ENCODE results near the gene RIPOR3. TPM values are rescaled to one million over a fixed set of nuclear protein-coding genes. Genes with fewer than 3 reads are reported as not detected.
"Not testable (repeated sequence)": the region's sequence is repeated elsewhere in the genome, so short reads cannot be mapped to it uniquely, and the experiment has no call there.

The RIPOR3 gene
- total RNA-seq, 8 experiments from 2014 or later, result 1.0 to 13.0 (median 2.8) TPM

- in situ Hi-C loops (cut with MboI; ENCODE audit: low pct_unique_long_range_greater_than_20kb in 2 of 9, low sequenced_read_pairs in 9 of 9, unreplicated experiment in 9 of 9); H3K4me1 ChIP-seq (replicated peaks in 1 of 2); H3K4me3 ChIP-seq; H3K27ac ChIP-seq; ATAC-seq (replicated peaks in 6 of 8): not testable (repeated sequence)
- 82 to 100% (median 96%) methylated on average over 1 to 9 of the region's 9 CpGs; no CpG with 5 or more reads in 4 of the 10 experiments for WGBS, 10 experiments
These were observed 70.9 kb downstream of the RIPOR3 start for GRCh38 chr20:50620459-50620858.

- WGBS, 10 experiments, result 80 to 100% (median 100%) methylated on average over 1 of the region's 1 CpG; no CpG with 5 or more reads in 7 of the 10 experiments
- in situ Hi-C loops (cut with MboI; ENCODE audit: low pct_unique_long_range_greater_than_20kb in 2 of 9, low sequenced_read_pairs in 9 of 9, unreplicated experiment in 9 of 9), result no loop called here
- ATAC-seq (replicated peaks in 6 of 8), result no peak
These were observed 72.8 kb downstream of the RIPOR3 start for GRCh38 chr20:50618537-50618936.

GRCh38 chr20:50617022-50617421 lies 74.3 kb downstream of the RIPOR3 start:
- no peak overlapping the region for H3K4me3 ChIP-seq
- in situ Hi-C loops (cut with MboI; ENCODE audit: low pct_unique_long_range_greater_than_20kb in 2 of 9, low sequenced_read_pairs in 9 of 9, unreplicated experiment in 9 of 9), result no loop called here
- 67 to 89% (median 83%) methylated on average over 1 to 3 of the region's 5 CpGs; no CpG with 5 or more reads in 5 of the 10 experiments for WGBS, 10 experiments
- ATAC-seq (replicated peaks in 6 of 8), result no peak
- no peak overlapping the region for H3K27ac ChIP-seq
- no peaks in the 10 kb centered on the region for H3K4me1 ChIP-seq (replicated peaks in 1 of 2)

More at GRCh38 chr20:50618537-50618936, 72.8 kb downstream of the RIPOR3 start:
- H3K27ac ChIP-seq, result no peak overlapping the region
- no peak overlapping the region for H3K4me3 ChIP-seq
- no peaks in the 10 kb centered on the region for H3K4me1 ChIP-seq (replicated peaks in 1 of 2)

GRCh38 chr20:50615407-50615806 lies 75.9 kb downstream of the RIPOR3 start:
- Histone ChIP-seq H3K4me1 (replicated peaks in 1 of 2) (no peaks in the 10 kb centered on the region), H3K27ac (no peak overlapping the region), H3K4me3 (no peak overlapping the region)
- 63 to 100% (median 90%) methylated on average over 1 to 5 of the region's 6 CpGs; no CpG with 5 or more reads in 4 of the 10 experiments for WGBS, 10 experiments
- in situ Hi-C loops (cut with MboI; ENCODE audit: low pct_unique_long_range_greater_than_20kb in 2 of 9, low sequenced_read_pairs in 9 of 9, unreplicated experiment in 9 of 9), result no loop called here
- no peak for ATAC-seq (replicated peaks in 6 of 8)

- H3K27ac ChIP-seq, result no peak overlapping the region
- WGBS, 10 experiments, result 49 to 97% (median 84%) methylated on average over 1 to 8 of the region's 15 CpGs
- no peak overlapping the region for H3K4me3 ChIP-seq
- in situ Hi-C loops (cut with MboI; ENCODE audit: low pct_unique_long_range_greater_than_20kb in 2 of 9, low sequenced_read_pairs in 9 of 9, unreplicated experiment in 9 of 9), result no loop called here
- ATAC-seq (replicated peaks in 6 of 8), result no peak
- H3K4me1 ChIP-seq (replicated peaks in 1 of 2), result no peaks in the 10 kb centered on the region
These were observed 77.7 kb downstream of the RIPOR3 start for GRCh38 chr20:50613438-50614169.

- Histone ChIP-seq H3K4me1 (replicated peaks in 1 of 2) (no peaks in the 10 kb centered on the region), H3K4me3 (no peak overlapping the region), H3K27ac (no peak overlapping the region)
- 47 to 100% (median 69%) methylated on average over 1 to 6 of the region's 15 CpGs; no CpG with 5 or more reads in 3 of the 10 experiments for WGBS, 10 experiments
- in situ Hi-C loops (cut with MboI; ENCODE audit: low pct_unique_long_range_greater_than_20kb in 2 of 9, low sequenced_read_pairs in 9 of 9, unreplicated experiment in 9 of 9), result no loop called here
- peak in 4 of 8 experiments; percentile 8 to 74 (median 27) for ATAC-seq (replicated peaks in 6 of 8)
These were observed 80.1 kb downstream of the RIPOR3 start for GRCh38 chr20:50611128-50611810.

GRCh38 chr20:50610212-50610718 lies 81.1 kb downstream of the RIPOR3 start:
- no peak overlapping the region for H3K4me3 ChIP-seq
- H3K27ac ChIP-seq, result no peak overlapping the region
- no peaks in the 10 kb centered on the region for H3K4me1 ChIP-seq (replicated peaks in 1 of 2)
- in situ Hi-C loops (cut with MboI; ENCODE audit: low pct_unique_long_range_greater_than_20kb in 2 of 9, low sequenced_read_pairs in 9 of 9, unreplicated experiment in 9 of 9), result no loop called here
- 50 to 100% (median 60%) methylated on average over 1 to 4 of the region's 4 CpGs; no CpG with 5 or more reads in 3 of the 10 experiments for WGBS, 10 experiments
- no peak for ATAC-seq (replicated peaks in 6 of 8)

- Histone ChIP-seq H3K4me3 (no peak overlapping the region), H3K4me1 (replicated peaks in 1 of 2) (no peaks in the 10 kb centered on the region), H3K27ac (no peak overlapping the region)
- ATAC-seq (replicated peaks in 6 of 8), result no peak
- 40 to 100% (median 90%) methylated on average over 1 to 2 of the region's 28 CpGs; no CpG with 5 or more reads in 7 of the 10 experiments for WGBS, 10 experiments
- in situ Hi-C loops (cut with MboI; ENCODE audit: low pct_unique_long_range_greater_than_20kb in 2 of 9, low sequenced_read_pairs in 9 of 9, unreplicated experiment in 9 of 9), result no loop called here
These were observed 81.8 kb downstream of the RIPOR3 start for GRCh38 chr20:50609438-50609989.

- H3K4me3 ChIP-seq, result no peak overlapping the region
- no peak overlapping the region for H3K27ac ChIP-seq
- no peaks in the 10 kb centered on the region for H3K4me1 ChIP-seq (replicated peaks in 1 of 2)
- in situ Hi-C loops (cut with MboI; ENCODE audit: low pct_unique_long_range_greater_than_20kb in 2 of 9, low sequenced_read_pairs in 9 of 9, unreplicated experiment in 9 of 9), result no loop called here
- no peak for ATAC-seq (replicated peaks in 6 of 8)
- 100% methylated on average over 1 of the region's 13 CpGs; no CpG with 5 or more reads in 9 of the 10 experiments for WGBS, 10 experiments
These were observed 82.6 kb downstream of the RIPOR3 start for GRCh38 chr20:50608750-50609104.

GRCh38 chr20:50607850-50608749 lies 83.2 kb downstream of the RIPOR3 start:
- H3K27ac ChIP-seq, result no peak overlapping the region
- in situ Hi-C loops (cut with MboI; ENCODE audit: low pct_unique_long_range_greater_than_20kb in 2 of 9, low sequenced_read_pairs in 9 of 9, unreplicated experiment in 9 of 9), result no loop called here
- no peak overlapping the region for H3K4me3 ChIP-seq
- H3K4me1 ChIP-seq (replicated peaks in 1 of 2), result no peaks in the 10 kb centered on the region
- ATAC-seq (replicated peaks in 6 of 8), result no peak
- 40 to 100% (median 87%) methylated on average over 1 to 3 of the region's 32 CpGs; no CpG with 5 or more reads in 6 of the 10 experiments for WGBS, 10 experiments

GRCh38 chr20:50607436-50607835 lies 83.9 kb downstream of the RIPOR3 start:
- no peak overlapping the region for H3K27ac ChIP-seq
- no peak overlapping the region for H3K4me3 ChIP-seq
- WGBS, 10 experiments, result 67 to 80% (median 75%) methylated on average over 1 to 2 of the region's 9 CpGs; no CpG with 5 or more reads in 7 of the 10 experiments
- H3K4me1 ChIP-seq (replicated peaks in 1 of 2), result no peaks in the 10 kb centered on the region
- peak in 1 of 8 experiments; percentile 16 for ATAC-seq (replicated peaks in 6 of 8)
- in situ Hi-C loops (cut with MboI; ENCODE audit: low pct_unique_long_range_greater_than_20kb in 2 of 9, low sequenced_read_pairs in 9 of 9, unreplicated experiment in 9 of 9), result no loop called here

- in situ Hi-C loops (cut with MboI; ENCODE audit: low pct_unique_long_range_greater_than_20kb in 2 of 9, low sequenced_read_pairs in 9 of 9, unreplicated experiment in 9 of 9), result no loop called here
- H3K4me3 ChIP-seq, result no peak overlapping the region
- WGBS, 10 experiments, result 57 to 100% (median 100%) methylated on average over 1 to 4 of the region's 5 CpGs; no CpG with 5 or more reads in 3 of the 10 experiments
- ATAC-seq (replicated peaks in 6 of 8), result no peak
- no peak overlapping the region for H3K27ac ChIP-seq
- H3K4me1 ChIP-seq (replicated peaks in 1 of 2), result no peaks in the 10 kb centered on the region
These were observed 86.2 kb downstream of the RIPOR3 start for GRCh38 chr20:50605136-50605535.

All from motor neuron (in vitro differentiated cells).